Activated T-cell treated with anti-CD3 and anti-CD28 coated beads for 48 hours (primary cell): ENCODE data around the gene CCNK.

ENCODE experiments used
- DNase-seq: peaks from one replicate; pipeline ENCODE4 v3.0.0-alpha.2; 2020; ENCODE audit warnings: low read depth

CCNK gene

DNA sequence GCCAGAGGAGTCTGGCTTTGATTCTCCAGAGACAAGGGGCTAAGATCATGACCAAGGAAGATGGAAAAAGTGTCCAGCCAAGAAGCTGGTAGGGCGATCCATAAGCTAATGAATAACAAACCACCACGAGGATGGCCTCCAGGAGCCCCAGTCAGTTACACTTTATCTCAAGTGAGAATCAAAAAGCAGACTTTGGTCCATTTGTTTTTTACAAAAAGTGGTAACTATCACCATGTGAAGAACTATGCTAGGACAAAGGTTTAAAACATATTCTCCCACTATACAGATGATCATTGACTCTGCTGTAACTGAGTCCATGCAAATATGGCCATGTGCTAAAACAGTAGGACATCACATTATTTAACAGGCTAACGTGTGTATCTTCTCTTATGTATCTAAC, 14.5 kb upstream of the CCNK start:
- DNase-seq = no peak

DNA sequence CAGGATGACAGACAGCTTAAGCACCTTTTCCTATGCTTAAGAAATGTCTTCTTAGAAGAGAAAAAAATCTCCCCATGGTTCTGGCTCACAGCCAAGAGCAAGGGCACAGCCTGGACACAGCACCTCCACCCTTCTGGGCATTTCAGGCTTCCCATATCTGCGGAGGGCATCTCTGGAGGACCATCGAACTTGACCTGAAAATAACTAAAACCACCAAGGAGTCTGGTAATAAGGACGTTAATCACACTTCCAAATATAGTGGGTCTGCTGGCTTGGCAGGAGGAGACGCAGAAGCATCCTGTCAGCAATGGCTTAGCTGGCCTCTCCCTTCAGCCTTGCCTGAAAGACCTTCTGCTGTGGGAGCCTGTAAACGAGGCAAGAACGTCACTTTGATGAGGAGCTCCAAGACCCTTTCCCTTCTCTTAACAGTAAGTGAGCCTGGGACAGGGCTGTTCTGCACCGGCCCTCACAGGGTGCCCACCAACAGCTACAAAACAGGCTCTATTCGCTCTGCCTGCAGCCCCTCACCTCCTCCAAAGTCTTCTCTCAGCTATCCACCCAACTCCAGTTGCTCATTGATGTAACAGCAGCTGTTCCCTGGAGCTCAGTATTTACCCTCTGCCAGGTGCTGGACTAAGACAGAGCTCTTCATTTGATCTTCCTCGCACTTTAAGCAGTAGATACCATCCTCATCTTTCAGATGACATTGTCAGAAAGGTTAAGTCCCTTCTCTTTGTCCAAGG, 13.7 kb upstream of the CCNK start:
- no peak for DNase-seq

DNA sequence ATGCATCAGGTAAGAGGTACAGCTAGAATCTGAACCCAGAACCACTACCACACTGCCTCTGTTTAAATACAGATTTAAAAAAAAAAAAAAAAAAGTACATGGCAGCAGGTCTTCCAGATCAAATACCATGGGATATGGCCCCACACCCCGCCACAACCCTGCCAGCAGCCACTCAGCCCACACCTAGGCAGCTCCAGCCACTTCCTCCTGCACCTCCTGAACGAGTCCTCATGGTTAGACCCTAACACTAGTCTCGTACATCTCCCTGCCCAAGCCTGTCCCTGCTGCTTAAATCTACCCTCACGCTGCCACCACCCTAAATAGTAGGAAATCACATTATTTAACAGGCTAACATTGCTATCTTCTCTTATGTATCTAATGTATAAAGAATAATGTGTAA, 13.1 kb upstream of the CCNK start:
- DNase-seq = no peak

DNA sequence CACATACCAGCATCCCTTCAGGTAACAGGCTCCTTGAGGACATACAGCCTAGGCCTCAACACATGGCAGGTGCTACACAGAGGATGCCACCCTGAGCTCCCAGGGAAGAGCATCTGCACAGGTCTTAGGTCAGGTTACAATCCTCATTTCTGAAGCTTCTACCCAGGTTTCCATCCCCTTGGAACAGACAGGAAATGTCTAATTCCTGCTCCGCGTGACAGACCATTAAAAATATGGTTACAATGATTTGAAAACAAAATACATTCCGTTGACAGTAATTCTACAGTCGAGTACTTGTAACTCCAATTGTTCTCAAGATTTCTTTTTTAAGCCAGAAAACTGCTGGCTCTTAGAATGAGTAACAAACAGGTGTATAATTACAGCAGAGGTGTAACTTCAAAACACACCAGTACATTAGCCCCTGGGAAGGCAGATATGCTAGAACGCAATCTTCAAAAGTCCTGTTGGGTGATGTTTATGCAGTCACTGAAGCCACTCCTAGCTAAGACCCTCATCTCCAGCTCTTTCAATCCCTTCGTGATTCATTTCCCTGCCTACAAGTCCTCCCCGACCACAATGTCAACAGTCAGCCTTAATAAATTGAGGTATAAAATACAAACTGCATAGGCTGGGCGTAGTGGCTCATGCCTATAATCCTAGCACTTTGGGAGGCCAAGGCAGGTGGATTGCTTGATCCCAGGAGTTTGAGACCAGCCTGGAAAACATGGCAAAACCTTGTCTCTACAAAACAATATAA, 12.2 kb upstream of the CCNK start:
- no peak for DNase-seq

DNA sequence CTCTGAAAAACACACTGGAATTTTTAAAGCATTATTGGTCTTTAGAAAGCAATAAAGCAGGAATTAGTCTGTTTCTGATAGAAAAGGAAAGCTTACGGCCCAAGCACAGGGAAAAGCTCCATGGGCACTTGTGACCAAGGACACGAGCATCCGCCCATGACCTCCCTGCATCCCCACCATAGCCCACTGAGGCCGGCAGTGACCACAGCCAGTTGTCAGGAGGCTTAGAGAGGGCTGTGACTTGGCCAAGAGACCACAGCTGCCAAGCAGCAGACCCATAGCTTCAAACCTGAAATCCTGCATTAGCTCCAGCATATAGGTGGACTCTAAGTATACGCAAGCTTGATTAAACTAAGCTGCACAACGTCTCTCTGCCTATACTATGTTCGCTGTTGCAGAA, 9.5 kb upstream of the CCNK start:
- no peak for DNase-seq

DNA sequence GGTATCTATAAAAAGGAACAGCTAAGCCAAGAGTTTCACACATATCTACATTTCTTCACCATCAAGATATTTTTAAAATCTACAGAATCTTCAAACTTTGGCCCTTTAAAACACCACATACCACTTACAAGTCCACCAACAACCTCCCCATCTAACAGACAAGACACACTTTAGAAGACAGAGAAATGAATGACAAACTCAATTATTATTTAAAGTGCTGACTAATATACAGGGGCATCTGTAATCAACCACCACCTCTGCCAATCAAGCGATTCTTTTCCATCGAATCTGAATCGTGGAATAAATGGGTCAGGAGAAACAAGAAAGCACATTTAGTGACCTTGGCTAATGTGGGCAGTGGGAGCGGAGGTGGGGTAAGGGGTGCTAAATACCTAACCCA, 8.3 kb upstream of the CCNK start:
- DNase-seq = no peak

DNA sequence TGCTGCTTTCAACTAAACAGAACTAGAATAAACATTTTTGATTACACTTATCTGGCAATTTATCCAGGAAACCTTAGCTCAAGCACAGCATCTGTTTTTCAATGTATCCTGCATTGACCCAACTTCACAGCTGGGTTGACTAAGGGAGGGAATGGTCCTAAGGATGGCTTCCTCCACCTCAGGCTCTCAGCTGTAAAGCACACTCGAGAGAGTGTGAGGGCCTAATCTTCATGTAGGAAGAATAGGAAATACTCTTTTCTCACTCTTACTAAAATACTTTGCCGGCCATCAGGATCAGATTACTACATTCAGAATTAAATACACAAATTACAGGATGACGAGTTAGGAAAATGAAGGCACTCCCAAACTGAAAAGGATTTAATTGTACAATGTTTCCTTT, 7.8 kb upstream of the CCNK start:
- no peak for DNase-seq

DNA sequence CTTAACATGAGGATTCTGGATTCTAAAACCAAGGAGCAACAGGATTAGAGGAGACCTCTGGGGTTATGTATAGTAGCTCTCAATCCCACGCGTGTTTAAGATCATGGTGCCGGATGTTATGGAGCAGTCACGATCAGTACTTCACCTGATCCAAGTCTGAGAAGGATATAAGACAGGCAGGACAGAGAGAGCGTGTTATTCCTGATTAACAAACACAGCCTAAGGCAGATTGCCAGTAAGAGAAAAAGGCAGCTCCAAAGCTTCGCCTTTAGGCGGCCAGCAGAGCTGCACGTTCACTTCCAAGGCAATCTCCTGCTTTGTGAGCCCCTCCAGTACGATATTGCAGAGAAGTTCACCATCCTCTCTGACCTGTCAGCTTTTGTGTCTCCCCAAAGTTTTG, 6.0 kb upstream of the CCNK start:
- no peak for DNase-seq

DNA sequence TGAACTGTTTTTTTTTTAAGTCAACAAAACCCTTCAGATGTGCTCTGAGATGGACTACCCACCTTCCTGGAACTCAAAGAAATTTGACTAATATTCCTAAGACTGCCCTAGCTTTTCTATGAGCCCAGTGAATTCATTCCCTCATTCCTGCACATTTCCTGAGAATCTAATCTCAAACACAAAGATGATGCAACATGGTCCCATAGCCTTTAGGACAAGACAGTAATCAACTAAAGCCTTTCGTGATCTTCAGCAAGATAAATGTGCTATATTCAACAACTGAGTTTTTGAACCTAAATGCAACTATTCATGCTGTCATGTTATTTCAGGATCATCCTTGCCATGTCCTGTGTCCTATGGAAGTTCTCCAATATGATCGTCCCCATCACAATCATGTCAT, 5.5 kb upstream of the CCNK start:
- DNase-seq = no peak

DNA sequence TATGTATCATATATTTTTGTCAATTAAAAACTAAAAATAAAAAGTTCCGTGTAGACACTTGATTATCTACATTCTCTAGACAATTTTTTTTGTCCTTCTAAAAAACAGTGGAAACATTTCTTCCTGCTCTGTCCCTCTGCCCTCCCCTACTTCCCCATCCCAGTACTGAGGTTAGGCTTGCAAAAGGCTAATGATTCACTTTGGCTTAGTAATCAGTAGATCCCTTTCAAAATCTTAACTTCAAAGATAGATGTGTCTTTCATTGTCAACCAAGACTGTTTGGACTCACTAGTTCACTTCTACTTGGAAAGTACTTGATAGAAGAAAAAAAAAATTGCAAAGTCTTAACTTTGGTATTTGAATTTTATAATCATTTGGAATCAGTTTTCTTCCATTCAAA, 4.3 kb upstream of the CCNK start:
- no peak for DNase-seq

DNA sequence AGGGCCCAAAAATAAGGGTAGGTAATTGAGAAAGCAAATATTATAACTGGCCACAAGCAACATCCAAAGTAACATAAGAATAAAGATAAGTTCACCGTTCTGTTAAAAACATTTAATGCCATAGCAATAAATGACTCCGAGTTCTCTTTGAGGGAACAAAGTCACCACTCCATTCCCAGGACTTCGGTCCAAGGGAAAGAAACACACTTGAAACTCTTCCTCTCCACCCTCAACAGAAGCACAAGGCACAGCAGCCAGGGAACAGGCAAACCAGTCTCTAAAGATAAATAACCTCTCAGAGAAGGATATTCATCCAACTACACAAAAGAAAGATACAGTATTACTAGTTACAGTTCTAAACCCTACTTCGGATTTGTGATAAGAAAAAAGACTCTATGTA, 3.1 kb upstream of the CCNK start:
- no peak for DNase-seq

DNA sequence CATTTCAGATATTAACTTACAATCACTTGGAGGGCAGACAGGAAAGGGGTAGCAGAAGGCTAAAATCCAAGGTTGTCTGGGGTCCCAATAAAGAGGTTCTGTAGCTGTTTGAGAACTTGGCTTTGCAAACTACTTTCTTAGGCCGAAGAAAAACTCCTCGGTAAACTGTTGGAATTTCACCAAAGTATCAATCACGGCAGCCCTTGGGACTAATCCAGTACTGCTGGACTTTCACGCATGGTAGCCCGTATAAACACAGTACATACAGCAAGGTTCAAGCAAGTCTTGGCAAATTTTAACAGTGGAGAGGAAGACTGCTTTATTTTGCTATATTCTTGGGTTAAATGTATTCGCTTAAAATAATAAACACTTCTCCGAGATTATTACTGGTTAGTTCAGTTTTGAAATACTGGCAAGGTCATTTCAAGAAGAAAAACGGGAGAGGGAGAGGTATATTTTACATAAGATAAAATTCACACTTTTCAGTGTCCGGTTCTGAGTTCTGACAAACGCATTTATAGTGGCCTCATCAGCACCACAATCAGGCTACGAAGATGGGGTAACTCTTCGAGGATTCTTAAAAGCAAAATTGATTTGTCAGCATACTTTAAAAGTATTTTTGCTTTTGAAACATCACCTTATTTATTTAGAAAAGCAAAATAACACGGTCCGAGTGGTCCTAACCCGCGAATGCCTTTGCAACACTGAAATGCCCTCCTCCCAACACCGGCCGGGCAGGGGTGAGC, 1.9 kb upstream of the CCNK start:
- DNase-seq = no peak

DNA sequence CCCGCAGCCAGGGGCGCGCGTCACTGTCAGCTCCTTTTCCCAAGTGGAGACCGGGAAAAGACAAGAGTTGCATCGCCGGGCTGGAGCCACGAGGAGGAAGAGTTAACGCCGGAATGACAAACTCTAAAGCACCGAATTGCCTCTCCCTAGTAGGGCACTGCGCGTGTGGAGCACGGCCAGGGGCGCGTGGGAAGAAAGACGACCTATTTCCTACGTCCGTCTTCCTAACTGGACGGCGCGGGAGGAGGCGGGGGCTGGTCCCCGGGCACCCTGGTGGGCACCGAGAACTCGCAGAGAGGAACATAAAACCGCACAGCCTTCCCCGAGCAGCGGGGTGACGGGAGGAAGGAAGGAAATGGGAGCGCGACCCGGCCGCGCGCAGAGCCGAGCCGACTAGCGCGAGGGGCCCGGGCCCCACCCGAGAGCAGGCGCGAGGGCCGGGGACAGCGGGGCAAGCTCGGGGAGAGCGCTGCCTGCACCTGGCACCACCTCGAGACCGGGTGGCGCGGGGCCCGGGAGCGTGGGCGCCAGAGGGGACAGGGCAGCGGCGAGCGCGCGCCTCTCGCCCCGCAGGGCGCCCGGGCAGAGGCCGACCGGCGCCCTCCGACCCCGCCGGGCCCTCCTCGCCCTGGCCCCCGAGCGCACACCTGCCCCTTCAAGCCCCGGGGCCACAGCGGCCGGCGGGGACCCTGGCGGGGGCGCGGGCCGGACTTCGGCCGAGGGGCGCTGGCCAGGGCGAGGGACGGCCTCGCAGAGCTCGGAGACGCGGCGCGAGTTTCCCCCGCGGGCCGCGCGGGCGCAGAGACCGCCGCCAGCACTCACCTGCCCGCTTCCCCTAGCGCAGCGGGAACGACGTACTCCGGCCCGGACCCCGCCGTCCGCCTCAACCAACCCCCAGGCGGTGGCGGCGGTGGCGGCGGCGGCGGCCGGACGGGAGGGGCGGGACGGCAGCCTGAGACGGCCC, 1.0 kb upstream of the CCNK start, which contains the start of gene SETD3:
SETD3 (minus strand) TSS at position 954 of the 964 bp plus-strand sequence. CDS start 15,054 bp downstream, outside the sequence.
- DNase-seq = peak; percentile 22

DNA sequence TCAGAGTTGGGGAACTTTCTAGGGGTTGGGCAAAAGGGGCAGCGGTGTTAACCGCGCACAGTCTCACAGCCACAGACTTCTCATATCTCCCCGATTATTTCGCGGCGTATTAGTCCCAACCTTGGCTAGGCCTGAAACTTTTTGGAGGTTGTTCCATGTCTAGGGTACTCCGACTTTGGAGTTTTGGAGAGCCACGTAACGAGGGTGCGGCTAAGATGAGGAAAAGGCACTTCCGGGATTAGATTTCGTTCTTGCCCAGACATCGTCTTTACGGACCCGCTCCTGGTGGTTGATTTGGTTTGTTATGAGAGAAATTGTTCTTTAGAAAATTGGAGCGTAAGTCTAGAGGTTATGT, 513 bp downstream of the CCNK start:
- DNase-seq = no peak

DNA sequence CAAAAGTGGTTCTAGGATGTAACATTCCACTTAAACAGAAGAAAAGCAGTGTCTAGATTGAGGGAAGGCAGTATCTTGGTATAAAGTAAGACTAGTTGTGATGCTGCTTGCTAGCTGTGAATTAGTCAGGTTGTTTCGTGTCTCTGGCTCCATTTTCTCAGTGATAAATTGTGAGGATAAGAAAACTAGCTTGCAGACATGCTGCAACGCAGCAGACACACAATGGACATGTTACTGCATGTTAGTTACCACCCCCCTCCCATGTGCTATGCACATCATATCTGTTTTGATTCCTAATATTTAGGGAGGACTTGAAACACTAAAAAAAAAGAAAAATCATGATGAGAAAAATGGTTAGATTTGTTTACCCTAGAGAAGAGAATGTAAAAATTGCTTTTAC, 2.9 kb downstream of the CCNK start:
- DNase-seq = no peak

DNA sequence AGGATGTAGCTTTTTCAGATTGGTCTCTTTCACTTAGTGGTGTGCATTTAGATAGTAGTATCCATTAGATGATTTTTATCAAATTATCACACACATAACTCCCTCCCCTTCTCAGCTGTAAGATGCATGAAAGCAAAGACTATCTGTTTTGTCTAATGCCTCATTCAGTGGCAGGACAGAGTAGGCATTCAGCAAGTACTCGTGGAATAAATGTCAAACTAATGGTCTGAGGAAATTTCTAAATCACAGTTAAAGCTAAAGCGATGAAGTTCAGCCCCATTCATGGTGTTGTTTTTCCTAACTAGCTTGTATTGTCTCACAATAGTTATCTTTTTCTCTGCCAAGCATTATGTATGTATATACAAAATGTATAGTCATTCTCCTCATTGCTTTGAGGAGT, 16.1 kb downstream of the CCNK start:
- DNase-seq = no peak

DNA sequence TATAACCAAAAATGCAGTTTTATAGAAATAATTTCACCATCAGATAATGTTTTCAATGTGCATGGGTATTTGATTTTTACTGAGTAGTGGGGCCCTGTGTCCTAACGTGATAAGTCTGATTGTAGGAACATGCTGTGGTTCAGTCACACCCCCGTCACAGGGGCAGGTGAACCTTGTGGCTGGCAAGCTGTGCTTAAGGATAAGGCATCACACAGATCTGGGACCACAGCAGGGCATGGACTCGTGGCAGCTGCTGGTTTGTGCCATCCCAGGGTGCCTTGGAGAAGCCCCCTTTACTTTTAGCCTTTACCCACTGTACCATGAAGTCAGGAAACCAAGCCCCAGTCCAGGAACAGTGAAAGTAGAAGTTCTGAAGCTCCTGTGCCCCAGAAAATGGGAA, 16.7 kb downstream of the CCNK start:
- DNase-seq = no peak

DNA sequence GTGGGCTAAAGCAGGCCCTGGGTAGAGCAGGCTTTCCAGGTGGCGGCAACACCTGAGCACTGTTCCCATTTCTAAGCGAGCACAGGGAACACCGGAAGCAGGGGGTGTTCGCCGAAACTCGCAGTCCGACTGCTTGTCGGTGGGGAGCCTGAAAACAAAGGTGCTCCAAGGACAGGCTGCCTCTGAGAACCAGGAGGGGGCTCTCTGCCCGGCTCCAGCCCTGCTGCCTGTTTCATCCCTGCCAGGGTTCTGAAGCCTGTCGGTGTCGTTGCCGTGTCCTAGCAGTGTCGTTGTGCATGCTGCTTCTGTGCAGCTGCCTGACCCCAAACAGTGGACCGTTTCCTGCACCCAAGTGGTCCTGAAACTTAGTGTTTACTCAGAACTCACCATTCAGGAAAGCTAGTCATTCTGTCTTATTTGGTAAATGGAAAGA, 21.8 kb downstream of the CCNK start:
- no peak for DNase-seq

DNA sequence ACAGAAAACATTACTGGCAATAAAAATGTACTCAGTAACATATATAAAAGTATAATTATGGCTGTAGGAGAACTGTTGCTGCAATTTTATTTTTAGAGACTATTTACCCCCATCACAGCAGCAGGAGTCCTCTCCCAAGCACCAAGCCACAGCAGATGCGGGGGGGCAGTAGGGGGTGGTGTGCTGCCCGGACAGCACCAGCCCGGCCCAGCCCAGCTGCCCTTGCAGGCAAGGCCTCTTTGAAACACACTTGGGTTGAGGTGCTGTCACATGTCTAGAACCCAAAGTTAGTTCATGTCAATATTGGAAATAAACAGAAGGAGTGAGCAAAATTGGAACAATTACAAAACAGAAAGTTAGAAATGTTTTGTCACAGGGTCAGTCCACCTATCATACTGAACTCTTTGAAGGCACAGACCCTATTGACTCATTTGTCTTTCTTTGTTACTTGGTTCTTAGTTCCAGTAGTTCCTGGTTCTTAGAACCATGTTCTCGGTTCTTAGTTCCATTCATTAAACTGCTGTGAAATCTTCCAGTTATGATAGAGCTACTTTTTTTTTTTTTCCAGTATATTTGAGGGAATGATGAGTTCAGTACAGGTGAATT, 22.7 kb downstream of the CCNK start:
- DNase-seq = no peak

DNA sequence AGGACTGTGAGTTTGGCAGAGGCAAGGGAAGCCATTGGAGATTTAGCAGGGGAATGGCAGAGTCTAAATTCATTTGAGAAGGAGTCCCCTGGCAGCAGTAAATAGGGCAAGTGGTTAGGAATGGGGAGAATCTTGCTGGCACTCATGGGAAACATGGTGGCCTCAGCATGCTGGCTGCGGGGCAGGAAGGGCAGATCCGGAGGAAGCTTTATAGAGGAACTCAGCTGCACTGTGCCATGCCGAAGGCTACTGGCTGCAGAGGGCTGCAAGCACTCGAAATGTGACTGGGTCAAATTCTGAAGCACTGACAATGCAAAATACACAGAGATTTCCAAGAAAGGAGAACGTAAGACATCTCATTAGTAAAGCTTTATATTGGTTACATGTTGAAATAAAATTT, 23.9 kb downstream of the CCNK start:
- DNase-seq = no peak

DNA sequence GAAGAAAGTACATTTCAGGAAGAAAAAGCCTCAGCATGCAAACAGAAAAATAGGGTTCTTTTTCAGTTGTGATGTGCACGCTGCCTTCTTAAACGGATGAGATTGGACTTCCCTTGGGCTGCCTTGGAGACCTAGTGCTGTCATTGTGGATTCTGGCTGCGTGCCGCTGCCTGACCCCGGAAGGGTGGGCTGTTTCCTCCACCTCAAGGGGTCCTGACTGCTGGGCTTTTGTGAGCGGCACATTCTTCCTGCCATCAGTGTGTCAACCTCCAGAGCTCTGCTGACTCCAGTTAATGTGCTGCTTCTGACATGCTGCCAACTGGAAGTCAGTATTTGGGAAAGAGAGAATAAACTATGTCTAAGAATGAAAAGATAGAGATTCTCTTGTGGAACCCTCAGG, 25.1 kb downstream of the CCNK start:
- no peak for DNase-seq
